HG03571 (cell line): ENCODE results near the gene MED13.
A peak's percentile ranks its signal among the peaks of the same experiment; 100 is the strongest.
"Not testable (repeated sequence)": the region's sequence is repeated elsewhere in the genome, so short reads cannot be mapped to it uniquely, and the experiment has no call there.

Source experiments
- ATAC-seq: cut with Tn5 transposase; IDR thresholded peaks from one replicate; pipeline ENCODE4 v1.9.1; 2021; ENCODE audit not compliant: unreplicated experiment

MED13 gene

DNA sequence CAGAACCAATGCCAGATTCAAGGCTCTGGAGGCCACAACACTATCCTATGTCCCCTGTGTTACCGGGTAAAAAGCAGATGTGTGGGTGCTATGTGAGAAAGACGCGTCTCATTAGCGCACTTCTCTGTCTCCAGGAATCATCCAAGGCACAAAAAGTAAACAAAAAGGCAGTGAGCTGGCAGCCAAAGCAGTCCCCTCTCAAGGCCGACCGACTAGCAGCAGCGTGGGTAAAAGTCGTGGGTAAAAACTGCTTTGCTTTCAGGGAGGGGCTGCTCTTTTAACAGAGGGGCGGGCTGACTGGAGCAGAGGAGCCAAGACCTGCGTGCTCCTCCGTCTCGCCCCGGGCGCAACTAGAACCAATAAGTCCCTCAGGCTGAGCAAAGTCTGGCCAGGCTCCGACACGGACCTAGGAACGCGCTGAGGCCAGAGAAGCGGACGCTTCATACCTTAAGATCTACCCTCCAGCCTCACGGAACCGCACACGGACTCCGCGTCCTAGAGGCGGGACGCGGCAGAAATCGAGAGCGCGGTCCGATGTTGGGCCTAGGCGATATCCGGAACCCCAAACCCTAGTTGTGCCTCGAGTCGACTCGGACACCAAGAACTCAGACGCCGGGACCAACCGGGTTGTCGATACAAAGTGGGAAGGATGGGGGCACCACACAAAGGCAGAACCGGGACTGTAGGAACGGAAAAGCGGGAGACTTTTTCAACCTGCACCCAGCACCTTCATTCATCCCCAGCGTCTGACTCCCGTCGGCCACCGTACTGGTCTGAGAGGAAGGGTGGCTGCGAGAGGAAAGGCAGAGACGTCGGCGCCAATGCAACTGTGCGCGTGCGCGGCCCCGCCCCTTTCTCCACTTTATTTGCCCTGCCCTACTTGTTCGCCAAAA, 137.6 kb downstream of the MED13 start, which contains the start of gene INTS2:
Gene INTS2, minus strand, starts transcription at position 775 of the 893 bp plus-strand sequence. CDS start 1,338 bp downstream, outside the sequence.
- ATAC-seq: peak; percentile 67

GRCh38 chr17:61926826-61927207, 138.3 kb downstream of the MED13 start:
- ATAC-seq: peak; percentile 5

DNA sequence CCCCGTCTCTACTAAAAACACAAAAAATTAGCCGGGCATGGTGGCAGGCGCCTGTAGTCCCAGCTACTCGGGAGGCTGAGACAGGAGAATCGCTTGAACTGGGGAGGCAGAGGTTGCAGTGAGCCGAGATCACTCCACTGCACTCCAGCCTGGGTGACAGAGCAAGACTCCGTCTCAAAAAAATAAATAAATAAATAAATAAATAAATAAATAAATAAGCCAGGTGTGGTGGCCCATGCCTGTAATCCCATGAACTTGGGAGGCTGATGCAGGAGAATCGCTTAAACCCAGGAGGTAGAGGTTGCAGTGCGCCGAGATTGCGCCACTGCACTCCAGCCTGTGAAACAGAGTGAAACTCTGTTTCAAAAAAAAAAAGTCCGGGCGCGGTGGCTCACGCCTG, 149.9 kb downstream of the MED13 start:
- not testable (repeated sequence) for ATAC-seq

GRCh38 chr17:61908292-61909037, 156.6 kb downstream of the MED13 start:
- ATAC-seq: no peak

DNA sequence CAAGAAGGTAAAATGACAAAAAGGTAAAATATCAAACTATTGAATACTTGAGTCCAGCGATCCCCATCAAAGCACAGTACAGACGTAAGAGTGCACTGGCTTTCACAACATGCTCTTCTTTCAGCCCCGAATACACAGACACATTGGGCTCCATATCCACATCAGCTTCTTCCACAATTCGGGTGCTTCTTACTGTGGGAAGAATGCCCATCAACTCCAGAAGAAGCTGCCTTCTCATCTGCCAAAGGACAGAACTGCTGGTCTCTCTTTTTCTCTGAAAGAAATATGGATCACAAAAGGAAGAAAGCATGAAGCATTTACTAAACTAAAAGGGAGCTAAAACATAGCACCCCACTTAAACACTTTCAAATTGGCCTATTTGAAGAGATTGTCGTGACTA, 157.7 kb downstream of the MED13 start:
- no peak for ATAC-seq

DNA sequence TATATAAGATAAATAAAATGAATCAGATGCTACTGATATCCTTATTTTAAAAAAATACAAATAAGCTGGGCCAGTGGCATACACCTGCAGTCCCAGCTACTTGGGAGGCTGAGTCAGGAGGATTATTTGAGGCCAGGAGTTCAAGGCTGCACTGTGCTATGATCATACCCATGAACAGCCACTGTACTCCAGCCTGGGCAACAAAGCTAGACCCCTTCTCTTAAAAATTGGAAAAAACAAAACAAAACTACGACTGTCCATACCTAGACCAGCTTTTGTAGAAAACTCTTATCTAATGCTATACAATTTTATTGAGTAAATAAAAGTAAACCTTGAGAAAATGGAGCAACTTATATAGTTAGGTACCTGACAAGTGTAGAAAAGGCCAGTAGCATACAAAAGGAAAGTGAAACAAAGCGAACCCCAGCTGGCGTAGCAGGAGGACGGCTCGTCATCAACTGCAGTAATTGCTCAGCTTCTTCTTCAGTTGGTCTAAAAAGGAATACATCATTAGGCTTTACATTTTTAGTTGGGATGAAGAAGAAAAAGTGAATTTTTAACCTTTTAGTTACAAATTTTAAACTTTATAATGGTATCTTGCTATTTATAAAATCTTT, 160.9 kb downstream of the MED13 start:
- ATAC-seq: no peak

- no peak for ATAC-seq
These were observed 161.8 kb downstream of the MED13 start for GRCh38 chr17:61903251-61903650.

DNA sequence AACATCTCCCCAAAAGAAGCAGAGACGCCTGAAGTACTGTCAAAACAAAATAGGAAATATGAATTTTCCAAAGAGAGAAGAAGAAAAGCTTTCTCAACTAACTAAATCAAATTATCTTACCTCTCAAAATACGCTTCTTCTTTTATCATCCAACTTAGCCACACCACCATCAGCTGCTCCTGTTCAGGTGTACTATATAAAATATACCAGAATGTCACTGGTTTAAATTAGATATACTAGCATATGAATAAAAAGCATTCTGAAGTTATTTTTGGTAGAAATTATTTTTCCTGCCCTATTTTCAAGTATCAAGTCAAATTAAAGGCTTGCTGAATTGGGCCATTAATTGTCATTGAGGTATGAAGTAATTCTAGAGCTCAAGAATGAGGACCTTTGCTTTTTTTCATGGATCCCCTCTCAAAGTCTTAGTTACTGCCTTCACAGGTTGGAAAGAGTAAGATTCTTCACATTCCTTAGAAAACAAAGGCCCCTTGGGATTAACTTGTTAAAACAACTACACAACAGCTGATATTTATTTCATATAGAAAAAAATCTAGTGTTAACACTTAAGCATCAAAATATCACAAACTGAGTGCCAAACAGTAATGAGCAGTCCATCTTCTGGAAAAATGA, 167.4 kb downstream of the MED13 start:
- no peak for ATAC-seq

- no peak for ATAC-seq
These were observed 169.7 kb downstream of the MED13 start for GRCh38 chr17:61895391-61895790.

DNA sequence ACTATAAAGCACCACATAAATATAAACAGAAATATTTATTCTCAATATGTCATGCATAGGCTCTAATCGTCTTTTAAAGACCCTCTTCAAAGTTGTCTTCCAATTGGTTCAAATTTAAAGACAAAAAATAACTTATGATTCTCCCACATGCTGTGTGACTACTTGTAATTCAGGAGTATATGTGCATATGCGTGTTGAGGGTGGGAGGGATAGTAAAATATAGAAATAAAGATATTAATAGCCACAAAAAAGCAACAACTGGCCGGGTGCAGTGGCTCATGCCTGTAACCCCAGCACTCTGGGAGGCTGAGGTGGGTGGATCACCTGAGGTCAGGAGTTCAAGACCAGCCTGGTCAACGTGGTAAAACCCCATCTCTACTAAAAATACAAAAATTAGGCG, 170.8 kb downstream of the MED13 start:
- ATAC-seq: not testable (repeated sequence)
